Osteocyte (in vitro differentiated cells): ENCODE measurements around the gene UNC13D. TPM values are rescaled to one million over a fixed set of nuclear protein-coding genes. Genes with fewer than 3 reads are reported as not detected.

Experiments used
- DNase-seq: peaks from one replicate; pipeline ENCODE4 v3.0.0; 2021; ENCODE audit warnings: mixed read lengths; ENCODE audit not compliant: unreplicated experiment; ENCODE audit errors: extremely low spot score
- H3K27ac Mint-ChIP-seq: one replicate; pipeline ENCODE4 v1.8.0; 2021; ENCODE audit warnings: mild to moderate bottlenecking, mixed read lengths; ENCODE audit not compliant: unreplicated experiment
- H3K27me3 Mint-ChIP-seq: one replicate; pipeline ENCODE4 v1.8.0; 2021; ENCODE audit warnings: mixed read lengths; ENCODE audit not compliant: unreplicated experiment
- H3K36me3 Mint-ChIP-seq: one replicate; pipeline ENCODE4 v1.8.0; 2021; ENCODE audit warnings: mixed read lengths; ENCODE audit not compliant: unreplicated experiment
- H3K4me1 Mint-ChIP-seq: one replicate; pipeline ENCODE4 v1.8.0; 2021; ENCODE audit warnings: mixed read lengths; ENCODE audit not compliant: unreplicated experiment
- H3K4me3 Mint-ChIP-seq: one replicate; pipeline ENCODE4 v1.8.0; 2021; ENCODE audit warnings: mild to moderate bottlenecking, moderate library complexity, mixed read lengths; ENCODE audit not compliant: unreplicated experiment
- H3K9me3 Mint-ChIP-seq: one replicate; pipeline ENCODE4 v1.8.0; 2021; ENCODE audit warnings: mixed read lengths; ENCODE audit not compliant: unreplicated experiment
- total RNA-seq: library from RNA; stranded (reverse); gene quantifications from 2 replicates; pipeline ENCODE4 v1.2.1, GENCODE V29; 2021
- TF ChIP-seq, protein P1 (sequence below): fragments of 200-600 bp; sonication (generic); IDR thresholded peaks from 2 replicates; pipeline ENCODE4 v1.5.0; 2021; ENCODE audit warnings: antibody characterized with exemption, mild to moderate bottlenecking, moderate library complexity

The UNC13D gene
- total RNA-seq, 1 donor from 2014 or later = 3.6 TPM

- no peak overlapping the region for H3K27ac Mint-ChIP-seq
- H3K9me3 Mint-ChIP-seq = no peaks in the 10 kb centered on the region
- H3K27me3 Mint-ChIP-seq = no peaks in the 10 kb centered on the region
- no peak overlapping the region for H3K4me3 Mint-ChIP-seq
- peaks cover 6% of the 10 kb centered on the region for H3K4me1 Mint-ChIP-seq
- DNase-seq = no peak
- TF ChIP-seq, protein P1, sequence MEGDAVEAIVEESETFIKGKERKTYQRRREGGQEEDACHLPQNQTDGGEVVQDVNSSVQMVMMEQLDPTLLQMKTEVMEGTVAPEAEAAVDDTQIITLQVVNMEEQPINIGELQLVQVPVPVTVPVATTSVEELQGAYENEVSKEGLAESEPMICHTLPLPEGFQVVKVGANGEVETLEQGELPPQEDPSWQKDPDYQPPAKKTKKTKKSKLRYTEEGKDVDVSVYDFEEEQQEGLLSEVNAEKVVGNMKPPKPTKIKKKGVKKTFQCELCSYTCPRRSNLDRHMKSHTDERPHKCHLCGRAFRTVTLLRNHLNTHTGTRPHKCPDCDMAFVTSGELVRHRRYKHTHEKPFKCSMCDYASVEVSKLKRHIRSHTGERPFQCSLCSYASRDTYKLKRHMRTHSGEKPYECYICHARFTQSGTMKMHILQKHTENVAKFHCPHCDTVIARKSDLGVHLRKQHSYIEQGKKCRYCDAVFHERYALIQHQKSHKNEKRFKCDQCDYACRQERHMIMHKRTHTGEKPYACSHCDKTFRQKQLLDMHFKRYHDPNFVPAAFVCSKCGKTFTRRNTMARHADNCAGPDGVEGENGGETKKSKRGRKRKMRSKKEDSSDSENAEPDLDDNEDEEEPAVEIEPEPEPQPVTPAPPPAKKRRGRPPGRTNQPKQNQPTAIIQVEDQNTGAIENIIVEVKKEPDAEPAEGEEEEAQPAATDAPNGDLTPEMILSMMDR = no peak
- peaks cover 30% of the 10 kb centered on the region for H3K36me3 Mint-ChIP-seq
Measured at GRCh38 chr17:75816693-75817092, 27.5 kb downstream of the UNC13D start.

GRCh38 chr17:75815399-75815798 is 28.8 kb downstream of the UNC13D start:
- TF ChIP-seq, protein P1 = no peak
- no peak overlapping the region for H3K4me3 Mint-ChIP-seq
- DNase-seq = no peak
- no peaks in the 10 kb centered on the region for H3K27me3 Mint-ChIP-seq
- H3K27ac Mint-ChIP-seq = no peak overlapping the region
- no peaks in the 10 kb centered on the region for H3K9me3 Mint-ChIP-seq
- peaks cover 20% of the 10 kb centered on the region for H3K36me3 Mint-ChIP-seq
- peaks cover 6% of the 10 kb centered on the region for H3K4me1 Mint-ChIP-seq

DNA sequence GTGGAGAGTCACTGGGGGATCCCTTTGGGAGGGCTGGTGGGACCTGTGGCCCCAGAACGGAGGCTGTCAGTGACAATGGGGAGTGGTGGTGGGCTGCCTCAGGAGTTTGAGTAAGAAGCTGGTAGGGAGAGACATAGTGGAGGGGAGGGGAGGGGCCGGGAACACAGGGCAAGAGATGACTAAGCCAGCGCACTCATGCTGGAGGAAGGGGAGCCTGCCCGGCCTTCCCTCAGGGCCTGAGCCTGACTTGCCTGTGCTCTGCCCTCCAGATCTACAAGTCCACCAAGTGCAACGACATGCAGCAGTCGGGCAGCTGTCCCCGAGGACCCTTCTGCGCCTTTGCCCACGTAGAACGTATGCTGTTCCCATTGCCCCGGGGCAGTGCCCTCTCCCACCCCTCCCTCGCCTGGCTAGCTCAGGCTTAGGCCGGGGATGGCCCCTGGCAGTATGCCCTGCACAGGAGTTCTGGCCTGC is 29.3 kb downstream of the UNC13D start:
- H3K27me3 Mint-ChIP-seq = no peaks in the 10 kb centered on the region
- peaks cover 20% of the 10 kb centered on the region for H3K36me3 Mint-ChIP-seq
- DNase-seq = peak; percentile 84
- peaks cover 6% of the 10 kb centered on the region for H3K4me1 Mint-ChIP-seq
- peak overlapping the region; percentile 70 for H3K27ac Mint-ChIP-seq
- TF ChIP-seq, protein P1 = no peak
- no peak overlapping the region for H3K4me3 Mint-ChIP-seq
- H3K9me3 Mint-ChIP-seq = no peaks in the 10 kb centered on the region

- no peak overlapping the region for H3K4me3 Mint-ChIP-seq
- no peak overlapping the region for H3K27ac Mint-ChIP-seq
- H3K9me3 Mint-ChIP-seq = no peaks in the 10 kb centered on the region
- no peak for DNase-seq
- no peaks in the 10 kb centered on the region for H3K27me3 Mint-ChIP-seq
- TF ChIP-seq, protein P1 = no peak
- peaks cover 13% of the 10 kb centered on the region for H3K4me1 Mint-ChIP-seq
- H3K36me3 Mint-ChIP-seq = peaks cover 13% of the 10 kb centered on the region
Measured at GRCh38 chr17:75814021-75814395, 30.2 kb downstream of the UNC13D start.

- TF ChIP-seq, protein P1 = no peak
- Mint-ChIP-seq H3K9me3 (no peaks in the 10 kb centered on the region), H3K27me3 (no peaks in the 10 kb centered on the region), H3K4me3 (no peak overlapping the region), H3K27ac (no peak overlapping the region), H3K36me3 (peaks cover 7% of the 10 kb centered on the region), H3K4me1 (peaks cover 18% of the 10 kb centered on the region)
- DNase-seq = no peak
Measured at GRCh38 chr17:75813081-75814020, 30.9 kb downstream of the UNC13D start.
